GM18507 (cell line): Measurements from ENCODE around the gene DNASE1L1.

Experiments used
- DNase-seq: peaks from one replicate; pipeline ENCODE4 v3.0.0; 2011; ENCODE audit warnings: low read depth; ENCODE audit not compliant: insufficient read length; ENCODE audit errors: extremely low spot score
- FAIRE-seq: peaks from 2 replicates; lab custom pipeline; 2011; peaks lifted over from hg19 to GRCh38; lab: Jason Lieb, UNC

DNASE1L1 gene

DNA sequence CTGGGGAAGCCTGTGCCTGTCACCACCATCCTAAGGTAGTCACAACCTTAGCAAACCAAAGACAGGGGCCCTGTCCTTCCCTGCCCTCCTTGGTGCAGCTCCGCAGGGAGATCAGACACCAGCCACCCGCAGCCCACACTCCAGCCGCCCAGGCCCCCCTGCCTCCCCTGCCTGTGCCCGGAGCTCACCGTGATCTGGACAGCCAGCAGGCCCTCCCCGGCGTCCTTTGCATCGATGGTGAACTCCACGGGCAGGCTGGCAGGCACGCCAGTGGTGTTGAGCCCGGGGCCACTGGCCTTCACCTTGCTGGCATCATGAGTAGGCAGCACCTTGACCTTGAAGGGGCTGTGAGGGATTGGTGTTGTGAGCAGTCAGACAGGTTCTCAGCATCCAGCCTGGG lies 51.0 kb downstream of the DNASE1L1 start:
- FAIRE-seq (no peak), DNase-seq (no peak)

- DNase-seq: no peak
- no peak for FAIRE-seq
Measured at GRCh38 chrX:154357205-154357604, 51.8 kb downstream of the DNASE1L1 start.

- DNase-seq (no peak), FAIRE-seq (no peak)
Measured at GRCh38 chrX:154356596-154356995, 52.5 kb downstream of the DNASE1L1 start.

DNA sequence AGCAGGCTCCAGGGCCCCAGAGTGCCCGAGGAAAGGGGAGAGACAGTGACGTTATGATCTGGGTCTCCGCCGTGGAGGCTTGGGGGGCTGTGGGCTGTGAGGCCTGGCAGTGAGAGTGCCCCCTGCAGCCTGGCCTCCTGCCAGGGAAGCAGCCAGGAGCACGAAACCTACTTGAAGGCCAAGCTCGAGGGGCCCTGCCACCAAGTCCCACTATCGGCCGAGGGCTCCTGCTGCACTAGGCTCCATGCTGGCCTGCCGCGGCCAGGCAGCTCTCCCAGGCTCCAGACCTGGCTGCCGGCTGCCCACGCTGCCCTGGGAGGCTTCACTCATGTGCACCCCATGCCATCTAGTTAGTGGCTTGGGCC lies 53.3 kb downstream of the DNASE1L1 start:
- DNase-seq: no peak
- FAIRE-seq: no peak

DNA sequence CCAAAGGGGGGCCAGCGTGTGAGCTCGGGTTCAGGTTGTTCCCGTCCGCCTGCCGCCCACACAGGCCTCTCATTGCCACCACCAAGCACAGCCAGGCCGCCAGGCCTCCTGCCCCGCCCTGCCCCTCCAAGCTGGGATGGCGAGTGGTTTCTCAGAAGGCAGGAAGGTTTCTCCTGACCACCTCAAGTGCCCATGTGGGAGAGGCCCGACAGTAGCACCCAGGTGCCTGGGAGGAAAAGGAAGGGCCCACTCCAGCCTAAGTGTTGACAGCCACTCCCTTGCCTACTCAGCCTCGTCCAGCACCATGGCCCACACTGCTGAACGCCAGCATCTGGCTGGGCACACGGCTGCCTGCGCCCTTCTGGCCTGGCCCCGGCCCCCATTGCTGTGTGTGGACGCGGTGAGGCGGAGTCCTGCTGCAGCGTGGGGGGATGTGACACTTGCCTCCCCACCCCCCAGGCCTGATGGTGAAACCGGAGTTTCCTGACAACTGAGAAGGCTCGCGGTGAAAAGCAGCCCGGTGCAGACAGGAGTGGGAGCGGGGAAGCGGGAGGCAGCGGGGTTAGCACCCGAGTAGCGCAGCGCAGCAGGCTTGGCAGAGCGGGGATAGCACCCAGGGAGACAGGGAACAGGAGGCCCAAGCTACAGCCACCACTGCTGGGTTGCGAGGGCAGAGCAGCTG lies 53.8 kb downstream of the DNASE1L1 start:
- no peak for FAIRE-seq
- no peak for DNase-seq

- no peak for FAIRE-seq
- DNase-seq: no peak
Measured at GRCh38 chrX:154354516-154354915, 54.5 kb downstream of the DNASE1L1 start.

GRCh38 chrX:154354013-154354412 lies 55.0 kb downstream of the DNASE1L1 start:
- DNase-seq (no peak), FAIRE-seq (no peak)

DNA sequence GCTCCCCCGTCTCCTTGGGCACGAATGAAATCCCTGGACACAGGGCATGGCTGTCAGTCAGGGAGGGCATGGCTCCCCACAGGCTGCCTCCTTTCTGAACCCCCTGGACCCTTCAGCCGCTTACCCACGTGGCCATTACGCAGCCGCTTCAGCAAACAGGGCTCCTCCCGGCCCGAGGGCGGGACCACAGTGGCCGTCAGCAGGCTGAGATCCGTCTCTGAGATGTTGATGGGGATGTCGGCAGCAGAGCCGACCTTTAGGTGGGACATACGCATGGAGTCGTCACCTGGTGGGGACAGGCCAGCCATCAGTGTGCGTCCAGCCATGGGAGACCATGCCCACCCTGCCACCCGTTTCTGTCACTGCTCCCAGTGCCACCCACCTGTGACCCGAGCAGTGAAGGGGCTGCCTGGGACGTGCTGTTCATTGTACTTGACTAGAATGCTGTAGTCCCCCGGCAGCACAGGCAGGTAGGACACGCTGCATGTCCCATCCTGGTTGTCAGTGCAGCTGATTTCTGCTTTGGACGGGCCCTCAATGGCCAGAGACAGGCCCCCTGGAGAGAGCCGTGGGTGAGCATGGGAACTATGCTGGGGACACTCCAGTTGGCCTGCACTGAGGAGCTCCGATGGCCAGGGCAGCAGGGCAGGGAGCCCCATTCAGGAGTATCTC lies 55.7 kb downstream of the DNASE1L1 start:
- no peak for FAIRE-seq
- DNase-seq: no peak

DNA sequence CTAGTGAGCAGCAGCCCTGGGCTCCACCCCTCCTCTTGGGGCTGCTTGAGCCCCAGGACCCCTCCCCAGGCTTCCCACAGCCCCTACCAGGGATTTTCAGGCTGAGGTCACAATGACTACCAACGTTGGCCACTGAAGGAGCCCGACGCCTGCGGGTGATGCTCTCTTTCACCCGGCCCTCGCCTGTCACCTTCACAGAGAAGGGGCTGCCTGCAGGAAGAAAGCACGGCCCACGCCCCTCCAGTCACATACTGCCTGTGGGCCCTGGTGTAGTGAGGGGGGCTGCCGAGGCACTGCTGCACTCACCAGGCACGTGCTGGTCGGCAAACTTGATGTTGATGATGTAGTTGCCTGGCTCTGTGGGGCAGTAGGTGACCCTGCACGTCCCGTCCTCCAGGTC lies 56.6 kb downstream of the DNASE1L1 start:
- no peak for FAIRE-seq

DNA sequence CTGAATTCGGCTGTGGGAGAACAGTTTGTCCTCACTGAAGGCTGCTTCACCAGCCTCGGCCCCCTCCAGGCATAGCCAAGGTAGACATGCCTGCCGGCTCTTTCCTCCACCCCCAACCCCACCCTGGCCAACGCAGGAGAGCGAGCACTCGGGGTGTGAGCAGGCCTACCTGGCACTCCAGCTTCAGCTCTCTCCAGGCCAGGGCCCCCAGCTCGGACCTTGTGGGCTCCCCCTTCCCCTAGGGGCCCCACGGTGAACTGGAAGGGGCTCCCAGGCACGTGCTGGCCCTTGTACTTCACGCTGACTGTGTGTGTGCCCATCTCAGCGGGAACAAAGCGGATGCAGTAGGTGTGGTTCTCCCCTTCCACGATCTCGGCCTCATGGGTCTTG lies 57.0 kb downstream of the DNASE1L1 start:
- no peak for DNase-seq
- FAIRE-seq: no peak

More for the DNA sequence above, 56.6 kb downstream of the DNASE1L1 start:
- DNase-seq: no peak
